Natural killer cell (primary cell): ENCODE measurements around the gene PACRG. TPM values are rescaled to one million over a fixed set of nuclear protein-coding genes. Genes with fewer than 3 reads are reported as not detected.

Experiments used
- ATAC-seq, 3 donors: fragments of 150-1000 bp in 2 of 3; fragments of 200-7000 bp in 1 of 3; cut with Tn5 transposase; 1 replicate in 1 of 3; 2 replicates in 2 of 3; pipeline ENCODE4 v1.10.0; 2021; ENCODE audit warnings: mild to moderate bottlenecking in 2 of 3, moderate library complexity in 2 of 3
- DNase-seq, 2 donors: peaks; one replicate each; pipeline versions ENCODE4 v3.0.0 to v3.0.0-alpha.2; 2013 to 2021; ENCODE audit warnings: mixed read lengths in 1 of 2
- H3K27ac ChIP-seq: one replicate; pipeline ENCODE4 v1.5.1; 2013; ENCODE audit warnings: mild to moderate bottlenecking, low read length
- H3K27me3 ChIP-seq: one replicate; pipeline ENCODE4 v1.6.1; 2013; ENCODE audit warnings: low read length; ENCODE audit not compliant: control insufficient read depth, insufficient read depth
- H3K36me3 ChIP-seq: one replicate; pipeline ENCODE4 v1.6.1; 2013; ENCODE audit warnings: low read length; ENCODE audit not compliant: control insufficient read depth, insufficient read depth
- H3K4me1 ChIP-seq: one replicate; pipeline ENCODE4 v1.6.1; 2013; ENCODE audit warnings: low read length; ENCODE audit not compliant: control insufficient read depth, insufficient read depth
- H3K4me3 ChIP-seq: one replicate; pipeline ENCODE4 v1.5.1; 2013; ENCODE audit warnings: low read length
- H3K9me3 ChIP-seq: one replicate; pipeline ENCODE4 v1.6.1; 2013; ENCODE audit warnings: low read length; ENCODE audit not compliant: control insufficient read depth, insufficient read depth
- H3K27ac Mint-ChIP-seq, 2 donors: one replicate each; pipeline ENCODE4 v1.8.0; 2022; ENCODE audit warnings: mild to moderate bottlenecking in 2 of 2, mixed read lengths in 2 of 2, moderate library complexity in 1 of 2
- H3K27me3 Mint-ChIP-seq, 2 donors: one replicate each; pipeline ENCODE4 v1.8.0; 2022; ENCODE audit warnings: low read depth in 2 of 2, mixed read lengths in 2 of 2
- H3K36me3 Mint-ChIP-seq: one replicate; pipeline ENCODE4 v1.8.0; 2022; ENCODE audit warnings: mixed read lengths
- H3K4me1 Mint-ChIP-seq, 2 donors: one replicate each; pipeline ENCODE4 v1.8.0; 2022; ENCODE audit warnings: mixed read lengths in 2 of 2
- H3K4me3 Mint-ChIP-seq: one replicate; pipeline ENCODE4 v1.8.0; 2022; ENCODE audit warnings: mild to moderate bottlenecking, moderate library complexity, mixed read lengths
- H3K9me3 Mint-ChIP-seq, 2 donors: one replicate each; pipeline ENCODE4 v1.8.0; 2022; ENCODE audit warnings: mixed read lengths in 2 of 2
- WGBS: methylation state at CpG from one replicate; pipeline ENCODE4 v1.1.7; 2013; ENCODE audit warnings: missing lambda C conversion rate; ENCODE audit not compliant: insufficient coverage; 5-methylcytosine and 5-hydroxymethylcytosine counted together
- intact Hi-C: fragments of 100-400 bp; cut with micrococcal nuclease; formaldehyde crosslinking; loops from one replicate; pipeline ENCODE4 v1.14.2; 2022
- total RNA-seq, 4 donors: library from RNA; stranded (reverse); fragments of 120-200 nt in 1 of 4; gene quantifications; one replicate each; pipeline versions ENCODE4 v1.2.3 to v1.2.4, GENCODE V29; 2013 to 2022
- TF ChIP-seq, protein P1 (sequence below): fragments of 200-600 bp; IDR thresholded peaks from one replicate; pipeline ENCODE4 v1.8.0; 2022; ENCODE audit warnings: antibody characterized with exemption

Gene PACRG
- total RNA-seq, 3 donors from 2014 or later (not counting 1 experiment from before 2014, with no cell fraction given) = 0.52 TPM; not detected in 2

DNA sequence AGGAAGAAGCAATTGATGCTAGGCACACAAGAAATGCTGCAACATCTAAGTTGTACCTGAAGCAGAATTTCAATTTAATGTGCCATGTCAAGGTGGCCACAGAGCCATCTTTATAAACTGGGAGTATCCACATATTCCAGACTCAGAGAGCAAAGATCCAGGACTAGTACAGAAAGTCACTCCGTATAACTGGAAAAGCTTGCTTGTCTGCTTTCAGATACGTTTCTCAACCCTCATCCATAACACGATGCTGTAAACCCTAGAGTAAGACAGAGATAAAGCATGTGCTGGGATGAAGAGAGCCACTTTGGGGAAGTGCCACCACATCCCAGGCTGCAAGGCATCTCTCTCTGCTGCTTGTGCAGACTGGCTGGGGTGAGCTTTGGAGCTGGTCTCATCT is 134.7 kb downstream of the PACRG start:
- Histone ChIP-seq H3K27ac (no peak overlapping the region), H3K4me3 (no peak overlapping the region), H3K9me3 (no peaks in the 10 kb centered on the region), H3K4me1 (no peaks in the 10 kb centered on the region), H3K27me3 (no peaks in the 10 kb centered on the region), H3K36me3 (no peaks in the 10 kb centered on the region)
- Mint-ChIP-seq H3K27me3 (no peaks in the 10 kb centered on the region), H3K4me1 (no peaks in the 10 kb centered on the region), H3K4me3 (no peak overlapping the region), H3K9me3 (no peaks in the 10 kb centered on the region), H3K36me3 (no peaks in the 10 kb centered on the region), H3K27ac (no peak overlapping the region)
- no peak for ATAC-seq
- 95% methylated on average over 3 of the region's 3 CpGs for WGBS
- no peak for DNase-seq
- TF ChIP-seq, protein P1, sequence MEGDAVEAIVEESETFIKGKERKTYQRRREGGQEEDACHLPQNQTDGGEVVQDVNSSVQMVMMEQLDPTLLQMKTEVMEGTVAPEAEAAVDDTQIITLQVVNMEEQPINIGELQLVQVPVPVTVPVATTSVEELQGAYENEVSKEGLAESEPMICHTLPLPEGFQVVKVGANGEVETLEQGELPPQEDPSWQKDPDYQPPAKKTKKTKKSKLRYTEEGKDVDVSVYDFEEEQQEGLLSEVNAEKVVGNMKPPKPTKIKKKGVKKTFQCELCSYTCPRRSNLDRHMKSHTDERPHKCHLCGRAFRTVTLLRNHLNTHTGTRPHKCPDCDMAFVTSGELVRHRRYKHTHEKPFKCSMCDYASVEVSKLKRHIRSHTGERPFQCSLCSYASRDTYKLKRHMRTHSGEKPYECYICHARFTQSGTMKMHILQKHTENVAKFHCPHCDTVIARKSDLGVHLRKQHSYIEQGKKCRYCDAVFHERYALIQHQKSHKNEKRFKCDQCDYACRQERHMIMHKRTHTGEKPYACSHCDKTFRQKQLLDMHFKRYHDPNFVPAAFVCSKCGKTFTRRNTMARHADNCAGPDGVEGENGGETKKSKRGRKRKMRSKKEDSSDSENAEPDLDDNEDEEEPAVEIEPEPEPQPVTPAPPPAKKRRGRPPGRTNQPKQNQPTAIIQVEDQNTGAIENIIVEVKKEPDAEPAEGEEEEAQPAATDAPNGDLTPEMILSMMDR = no peak
- intact Hi-C loops = no loop called here

DNA sequence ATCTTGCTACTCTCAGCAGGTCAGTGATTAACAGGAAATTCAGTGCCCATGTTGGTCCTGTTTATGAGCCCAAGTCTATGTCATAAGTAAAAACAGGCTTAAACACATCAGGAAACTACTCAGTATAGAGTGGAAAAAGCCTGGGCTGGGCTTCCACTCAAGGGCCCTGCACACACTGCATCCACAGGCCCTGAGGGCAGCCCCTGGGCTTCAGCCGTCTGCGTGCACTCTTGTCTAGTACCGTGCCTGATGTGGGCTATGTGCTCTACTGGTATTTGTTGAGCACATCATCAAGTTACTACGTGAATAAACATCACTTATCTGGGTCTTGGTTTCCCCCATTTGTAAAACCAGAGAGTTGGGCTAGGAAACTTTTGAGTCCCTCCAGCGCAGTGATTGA is 135.2 kb downstream of the PACRG start:
- no peak overlapping the region for H3K4me3 Mint-ChIP-seq
- ATAC-seq (no peak), DNase-seq (no peak)
- Histone ChIP-seq H3K9me3 (no peaks in the 10 kb centered on the region), H3K4me3 (no peak overlapping the region), H3K4me1 (no peaks in the 10 kb centered on the region), H3K27me3 (no peaks in the 10 kb centered on the region), H3K27ac (no peak overlapping the region), H3K36me3 (no peaks in the 10 kb centered on the region)
- no peaks in the 10 kb centered on the region for H3K36me3 Mint-ChIP-seq
- H3K27me3 Mint-ChIP-seq = no peaks in the 10 kb centered on the region
- 92% methylated on average over 5 of the region's 5 CpGs for WGBS
- H3K27ac Mint-ChIP-seq = no peak overlapping the region
- TF ChIP-seq, protein P1 = no peak
- intact Hi-C loops = no loop called here
- no peaks in the 10 kb centered on the region for H3K9me3 Mint-ChIP-seq
- H3K4me1 Mint-ChIP-seq = no peaks in the 10 kb centered on the region

DNA sequence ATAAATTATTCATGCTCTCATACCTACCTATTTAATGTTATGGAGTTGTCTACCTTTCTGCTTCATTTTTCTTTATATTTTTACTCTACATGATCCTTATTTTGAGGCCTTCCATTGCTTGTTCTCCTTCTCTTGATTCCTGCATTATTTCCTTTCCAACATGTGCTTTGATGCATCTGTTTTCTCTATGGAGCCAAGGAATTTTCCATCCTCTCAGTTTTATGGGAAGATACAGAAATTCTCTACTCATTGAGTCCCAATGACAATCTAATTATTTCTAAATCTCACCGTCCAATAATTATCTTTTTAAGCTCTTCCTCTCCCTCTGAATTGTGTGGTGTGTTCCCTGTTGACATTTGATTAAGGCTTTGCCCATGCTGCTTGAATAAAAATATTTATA is 136.0 kb downstream of the PACRG start:
- DNase-seq = no peak
- H3K9me3 Mint-ChIP-seq = no peaks in the 10 kb centered on the region
- intact Hi-C loops = no loop called here
- TF ChIP-seq, protein P1 = no peak
- no peaks in the 10 kb centered on the region for H3K36me3 Mint-ChIP-seq
- no peak overlapping the region for H3K27ac Mint-ChIP-seq
- no peaks in the 10 kb centered on the region for H3K27me3 ChIP-seq
- no peak overlapping the region for H3K27ac ChIP-seq
- no peak overlapping the region for H3K4me3 ChIP-seq
- no peak for ATAC-seq
- H3K4me1 Mint-ChIP-seq = no peaks in the 10 kb centered on the region
- H3K36me3 ChIP-seq = no peaks in the 10 kb centered on the region
- H3K4me3 Mint-ChIP-seq = no peak overlapping the region
- WGBS = no CpG with 5 or more reads among the region's 1 CpG
- H3K27me3 Mint-ChIP-seq = no peaks in the 10 kb centered on the region
- H3K4me1 ChIP-seq = no peaks in the 10 kb centered on the region
- no peaks in the 10 kb centered on the region for H3K9me3 ChIP-seq

DNA sequence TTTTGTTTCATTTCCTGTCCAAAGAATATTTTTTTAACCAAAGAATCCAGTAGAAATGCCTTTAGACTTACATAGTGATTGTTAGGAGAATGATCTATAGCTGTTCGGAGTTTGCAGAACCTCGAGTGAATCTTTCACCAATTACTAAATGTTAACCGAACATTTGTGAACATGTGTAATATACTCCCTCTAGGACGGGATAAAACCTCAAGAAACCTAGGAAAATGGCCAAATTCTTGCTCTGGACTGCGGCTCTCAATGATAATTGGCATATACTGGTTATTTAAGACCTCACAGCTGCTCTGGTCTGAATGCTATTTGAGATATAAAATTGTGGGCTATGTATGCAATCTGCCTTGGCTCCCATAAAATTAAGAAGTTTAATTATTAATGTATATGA is 137.1 kb downstream of the PACRG start:
- intact Hi-C loops = no loop called here
- Mint-ChIP-seq H3K4me1 (no peaks in the 10 kb centered on the region), H3K27me3 (no peaks in the 10 kb centered on the region), H3K4me3 (no peak overlapping the region), H3K36me3 (no peaks in the 10 kb centered on the region), H3K27ac (no peak overlapping the region), H3K9me3 (no peaks in the 10 kb centered on the region)
- DNase-seq (no peak), ATAC-seq (no peak)
- no peak overlapping the region for H3K27ac ChIP-seq
- TF ChIP-seq, protein P1 = no peak
- H3K4me1 ChIP-seq = no peaks in the 10 kb centered on the region
- no peaks in the 10 kb centered on the region for H3K27me3 ChIP-seq
- no peaks in the 10 kb centered on the region for H3K9me3 ChIP-seq
- no peaks in the 10 kb centered on the region for H3K36me3 ChIP-seq
- 87% methylated on average over 5 of the region's 5 CpGs for WGBS
- H3K4me3 ChIP-seq = no peak overlapping the region
